ENCODE results near the gene ATG101. TPM values are rescaled to one million over a fixed set of nuclear protein-coding genes. Genes with fewer than 3 reads are reported as not detected.

The ATG101 gene
- total and polyA plus RNA-seq, 2 of the 13 experiments (the other 11 are each of a cell fraction or from before 2014, with no cell fraction given) = 58.2 to 67.7 TPM

DNA sequence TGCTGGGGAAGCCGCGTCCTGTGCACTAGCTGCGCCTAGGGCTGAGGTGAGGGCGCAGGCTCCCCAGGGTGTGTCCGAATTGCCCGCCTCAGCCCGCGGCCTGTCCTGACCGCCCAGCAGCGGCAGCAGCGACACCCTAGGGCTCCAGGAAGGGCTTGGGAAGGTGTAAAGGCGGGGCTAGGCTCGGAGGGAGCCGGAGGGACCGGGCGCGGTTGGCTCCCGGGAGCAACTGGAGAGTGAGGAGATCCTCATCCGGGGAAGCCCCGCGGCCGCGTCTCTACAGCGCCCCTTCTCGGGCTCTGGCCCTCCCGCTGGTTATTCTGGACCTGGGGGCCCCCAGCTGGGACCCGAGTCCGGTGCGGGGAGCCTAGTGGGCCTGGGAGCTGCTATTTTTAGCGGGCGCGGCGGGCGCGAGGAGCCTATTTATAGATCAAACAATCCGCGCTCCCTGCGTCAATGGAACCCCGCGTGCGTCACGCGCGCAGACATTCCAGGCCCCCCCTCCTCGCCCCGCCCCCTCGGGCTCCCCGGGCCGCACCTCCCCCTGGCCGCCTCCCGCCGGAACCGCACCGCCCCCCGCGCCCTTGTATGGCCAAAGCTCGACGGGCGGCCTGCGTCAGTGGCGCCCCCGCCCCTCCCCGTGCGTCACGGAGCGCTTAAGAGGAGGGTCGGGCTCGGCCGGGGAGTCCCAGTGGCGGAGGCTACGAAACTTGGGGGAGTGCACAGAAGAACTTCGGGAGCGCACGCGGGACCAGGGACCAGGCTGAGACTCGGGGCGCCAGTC lies 18.8 kb upstream of the ATG101 start, which contains the start of gene NR4A1 (continued):
- TF ChIP-seq, protein P1, sequence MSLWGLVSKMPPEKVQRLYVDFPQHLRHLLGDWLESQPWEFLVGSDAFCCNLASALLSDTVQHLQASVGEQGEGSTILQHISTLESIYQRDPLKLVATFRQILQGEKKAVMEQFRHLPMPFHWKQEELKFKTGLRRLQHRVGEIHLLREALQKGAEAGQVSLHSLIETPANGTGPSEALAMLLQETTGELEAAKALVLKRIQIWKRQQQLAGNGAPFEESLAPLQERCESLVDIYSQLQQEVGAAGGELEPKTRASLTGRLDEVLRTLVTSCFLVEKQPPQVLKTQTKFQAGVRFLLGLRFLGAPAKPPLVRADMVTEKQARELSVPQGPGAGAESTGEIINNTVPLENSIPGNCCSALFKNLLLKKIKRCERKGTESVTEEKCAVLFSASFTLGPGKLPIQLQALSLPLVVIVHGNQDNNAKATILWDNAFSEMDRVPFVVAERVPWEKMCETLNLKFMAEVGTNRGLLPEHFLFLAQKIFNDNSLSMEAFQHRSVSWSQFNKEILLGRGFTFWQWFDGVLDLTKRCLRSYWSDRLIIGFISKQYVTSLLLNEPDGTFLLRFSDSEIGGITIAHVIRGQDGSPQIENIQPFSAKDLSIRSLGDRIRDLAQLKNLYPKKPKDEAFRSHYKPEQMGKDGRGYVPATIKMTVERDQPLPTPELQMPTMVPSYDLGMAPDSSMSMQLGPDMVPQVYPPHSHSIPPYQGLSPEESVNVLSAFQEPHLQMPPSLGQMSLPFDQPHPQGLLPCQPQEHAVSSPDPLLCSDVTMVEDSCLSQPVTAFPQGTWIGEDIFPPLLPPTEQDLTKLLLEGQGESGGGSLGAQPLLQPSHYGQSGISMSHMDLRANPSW (CRISPR knock-in tag; IDR thresholded peaks at IDR 0.05; ENCODE audit: borderline replicate concordance) = 0 out of 2 replicates have a peak, but pooled peaks have one; percentile 49
- TF ChIP-seq ZFP37 (CRISPR knock-in tag; IDR thresholded peaks at IDR 0.05; ENCODE audit: borderline replicate concordance) = peak; percentile 41; the same call in 1 of the 2 replicates
- TF ChIP-seq, protein P2, sequence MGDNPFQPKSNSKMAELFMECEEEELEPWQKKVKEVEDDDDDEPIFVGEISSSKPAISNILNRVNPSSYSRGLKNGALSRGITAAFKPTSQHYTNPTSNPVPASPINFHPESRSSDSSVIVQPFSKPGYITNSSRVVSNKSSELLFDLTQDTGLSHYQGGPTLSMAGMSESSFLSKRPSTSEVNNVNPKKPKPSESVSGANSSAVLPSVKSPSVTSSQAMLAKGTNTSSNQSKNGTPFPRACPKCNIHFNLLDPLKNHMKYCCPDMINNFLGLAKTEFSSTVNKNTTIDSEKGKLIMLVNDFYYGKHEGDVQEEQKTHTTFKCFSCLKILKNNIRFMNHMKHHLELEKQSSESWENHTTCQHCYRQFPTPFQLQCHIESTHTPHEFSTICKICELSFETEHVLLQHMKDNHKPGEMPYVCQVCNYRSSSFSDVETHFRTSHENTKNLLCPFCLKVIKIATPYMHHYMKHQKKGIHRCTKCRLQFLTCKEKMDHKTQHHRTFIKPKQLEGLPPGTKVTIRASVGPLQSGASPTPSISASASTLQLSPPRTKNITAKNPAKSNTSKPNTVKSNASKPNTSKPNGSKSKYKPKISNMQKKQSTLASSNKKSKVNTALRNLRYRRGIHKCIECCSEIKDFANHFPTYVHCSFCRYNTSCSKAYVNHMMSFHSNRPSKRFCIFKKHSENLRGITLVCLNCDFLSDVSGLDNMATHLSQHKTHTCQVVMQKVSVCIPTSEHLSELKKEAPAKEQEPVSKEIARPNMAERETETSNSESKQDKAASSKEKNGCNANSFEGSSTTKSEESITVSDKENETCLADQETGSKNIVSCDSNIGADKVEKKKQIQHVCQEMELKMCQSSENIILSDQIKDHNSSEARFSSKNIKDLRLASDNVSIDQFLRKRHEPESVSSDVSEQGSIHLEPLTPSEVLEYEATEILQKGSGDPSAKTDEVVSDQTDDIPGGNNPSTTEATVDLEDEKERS (CRISPR knock-in tag; IDR thresholded peaks at IDR 0.05) = no peak
- TF ChIP-seq, protein P3, sequence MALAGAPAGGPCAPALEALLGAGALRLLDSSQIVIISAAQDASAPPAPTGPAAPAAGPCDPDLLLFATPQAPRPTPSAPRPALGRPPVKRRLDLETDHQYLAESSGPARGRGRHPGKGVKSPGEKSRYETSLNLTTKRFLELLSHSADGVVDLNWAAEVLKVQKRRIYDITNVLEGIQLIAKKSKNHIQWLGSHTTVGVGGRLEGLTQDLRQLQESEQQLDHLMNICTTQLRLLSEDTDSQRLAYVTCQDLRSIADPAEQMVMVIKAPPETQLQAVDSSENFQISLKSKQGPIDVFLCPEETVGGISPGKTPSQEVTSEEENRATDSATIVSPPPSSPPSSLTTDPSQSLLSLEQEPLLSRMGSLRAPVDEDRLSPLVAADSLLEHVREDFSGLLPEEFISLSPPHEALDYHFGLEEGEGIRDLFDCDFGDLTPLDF (CRISPR knock-in tag; IDR thresholded peaks at IDR 0.05) = no peak; the same call in 1 of the 2 replicates
- no peak for TF ChIP-seq ZNF75D (CRISPR knock-in tag; IDR thresholded peaks at IDR 0.05; ENCODE audit: borderline replicate concordance)
- TF ChIP-seq, protein P4, sequence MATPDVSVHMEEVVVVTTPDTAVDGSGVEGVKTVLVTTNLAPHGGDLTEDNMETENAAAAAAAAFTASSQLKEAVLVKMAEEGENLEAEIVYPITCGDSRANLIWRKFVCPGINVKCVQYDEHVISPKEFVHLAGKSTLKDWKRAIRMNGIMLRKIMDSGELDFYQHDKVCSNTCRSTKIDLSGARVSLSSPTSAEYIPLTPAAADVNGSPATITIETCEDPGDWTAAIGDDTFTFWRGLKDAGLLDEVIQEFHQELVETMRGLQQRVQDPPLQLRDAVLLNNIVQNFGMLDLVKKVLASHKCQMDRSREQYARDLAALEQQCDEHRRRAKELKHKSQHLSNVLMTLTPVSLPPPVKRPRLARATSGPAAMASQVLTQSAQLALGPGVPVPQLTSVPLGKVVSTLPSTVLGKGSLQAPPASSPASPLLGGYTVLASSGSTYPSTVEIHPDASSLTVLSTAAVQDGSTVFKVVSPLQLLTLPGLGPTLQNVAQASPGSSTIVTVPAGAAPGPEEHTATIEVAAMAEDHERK (CRISPR knock-in tag; IDR thresholded peaks at IDR 0.05; ENCODE audit: low read depth) = peak; percentile 74
- TF ChIP-seq, protein P5, sequence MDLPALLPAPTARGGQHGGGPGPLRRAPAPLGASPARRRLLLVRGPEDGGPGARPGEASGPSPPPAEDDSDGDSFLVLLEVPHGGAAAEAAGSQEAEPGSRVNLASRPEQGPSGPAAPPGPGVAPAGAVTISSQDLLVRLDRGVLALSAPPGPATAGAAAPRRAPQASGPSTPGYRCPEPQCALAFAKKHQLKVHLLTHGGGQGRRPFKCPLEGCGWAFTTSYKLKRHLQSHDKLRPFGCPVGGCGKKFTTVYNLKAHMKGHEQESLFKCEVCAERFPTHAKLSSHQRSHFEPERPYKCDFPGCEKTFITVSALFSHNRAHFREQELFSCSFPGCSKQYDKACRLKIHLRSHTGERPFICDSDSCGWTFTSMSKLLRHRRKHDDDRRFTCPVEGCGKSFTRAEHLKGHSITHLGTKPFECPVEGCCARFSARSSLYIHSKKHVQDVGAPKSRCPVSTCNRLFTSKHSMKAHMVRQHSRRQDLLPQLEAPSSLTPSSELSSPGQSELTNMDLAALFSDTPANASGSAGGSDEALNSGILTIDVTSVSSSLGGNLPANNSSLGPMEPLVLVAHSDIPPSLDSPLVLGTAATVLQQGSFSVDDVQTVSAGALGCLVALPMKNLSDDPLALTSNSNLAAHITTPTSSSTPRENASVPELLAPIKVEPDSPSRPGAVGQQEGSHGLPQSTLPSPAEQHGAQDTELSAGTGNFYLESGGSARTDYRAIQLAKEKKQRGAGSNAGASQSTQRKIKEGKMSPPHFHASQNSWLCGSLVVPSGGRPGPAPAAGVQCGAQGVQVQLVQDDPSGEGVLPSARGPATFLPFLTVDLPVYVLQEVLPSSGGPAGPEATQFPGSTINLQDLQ (CRISPR knock-in tag; IDR thresholded peaks at IDR 0.05) = no peak
- no peak for TF ChIP-seq TBP (CRISPR knock-in tag; IDR thresholded peaks at IDR 0.05)
- TF ChIP-seq KMT2B (CRISPR knock-in tag; IDR thresholded peaks at IDR 0.05) = no peak; the same call in 1 of the 2 replicates
- no peak for TF ChIP-seq ZNF550 (CRISPR knock-in tag; IDR thresholded peaks at IDR 0.05; ENCODE audit: borderline replicate concordance)
- no peak for TF ChIP-seq ZFP36 (IDR thresholded peaks at IDR 0.05; ENCODE audit: borderline replicate concordance, low read depth, low read length, partially characterized antibody)

Data from HepG2 (cell line).